NCI-H187 treated with DMSO at 0.1 percent for 48 hours (cell line): ENCODE measurements around the gene AKAP8.

Experiments used
- DNase-seq: peaks from one replicate; lab custom pipeline; 2025; lab: John Stamatoyannopoulos, UW

Gene AKAP8

DNA sequence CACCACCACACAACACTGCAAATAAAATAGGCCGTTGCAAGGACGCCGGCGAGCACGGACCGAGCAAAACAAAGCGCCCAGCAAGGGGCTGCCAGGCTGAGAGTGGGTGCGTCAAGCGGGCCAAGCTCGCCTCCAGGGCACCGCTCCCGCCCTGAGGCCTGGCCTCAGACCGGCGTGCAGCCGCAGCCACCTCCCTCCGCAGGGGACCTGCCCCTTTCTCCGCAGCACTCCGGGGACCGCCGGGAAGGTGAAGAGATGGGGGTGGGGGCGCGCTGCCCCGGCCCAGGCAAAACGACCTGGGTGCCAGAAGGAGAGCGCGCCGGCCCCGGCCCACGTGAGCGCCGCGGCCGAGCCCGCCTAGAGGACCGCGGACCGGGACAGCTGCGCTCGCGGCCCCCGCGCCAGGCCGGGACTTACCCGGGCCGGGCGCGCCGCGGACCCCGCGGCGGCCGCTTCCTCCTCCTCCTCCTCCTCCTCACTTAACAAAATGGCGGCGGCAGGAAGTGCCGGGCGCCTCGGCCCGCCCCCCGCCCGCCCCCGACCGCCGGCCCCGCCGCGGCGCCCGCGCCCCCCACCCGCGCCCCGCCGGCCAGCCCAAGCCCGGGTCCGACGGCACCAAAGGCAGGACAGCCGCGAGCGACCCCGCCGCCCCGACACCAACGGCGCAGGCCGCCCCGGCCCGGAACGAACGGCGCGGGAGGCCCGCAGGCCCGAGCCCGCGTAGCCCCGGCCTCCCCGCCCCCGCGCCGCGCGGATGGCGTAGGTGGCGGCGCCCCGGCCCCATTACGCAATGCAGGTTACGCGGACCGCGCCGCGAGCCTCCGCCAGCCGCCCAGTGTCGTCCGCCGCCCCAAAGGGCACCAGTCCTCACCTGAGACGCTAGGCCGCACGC is 47.9 kb downstream of the AKAP8 start:
- DNase-seq: no peak

DNA sequence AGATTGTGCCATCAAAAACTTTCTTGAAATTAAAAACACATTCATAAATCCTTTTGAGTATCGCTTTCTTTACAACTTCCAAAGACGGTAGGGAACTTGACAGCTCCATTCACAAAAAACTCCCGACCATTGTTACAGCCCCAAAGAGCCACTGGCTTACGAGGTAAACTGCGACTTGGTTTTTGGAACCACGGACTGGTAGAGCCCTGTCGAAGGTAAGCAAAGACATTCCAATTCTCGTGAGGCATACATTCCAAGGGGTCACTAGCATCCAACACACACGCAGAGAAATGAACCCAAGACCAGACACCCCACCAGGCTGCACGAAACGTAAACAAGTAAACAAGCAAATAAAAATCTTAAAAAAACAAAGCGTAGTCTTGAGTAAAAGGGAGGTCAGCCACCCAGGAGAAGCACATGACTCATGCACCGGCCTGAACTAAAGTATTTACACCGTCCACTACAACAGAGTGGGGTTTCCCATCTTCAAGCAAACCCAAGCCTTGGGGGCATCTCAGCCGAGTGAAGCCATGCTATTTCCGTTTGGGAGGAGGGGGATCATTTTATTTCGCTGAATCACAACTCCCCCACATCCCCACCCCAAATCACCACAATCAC is 48.7 kb downstream of the AKAP8 start:
- DNase-seq: no peak

DNA sequence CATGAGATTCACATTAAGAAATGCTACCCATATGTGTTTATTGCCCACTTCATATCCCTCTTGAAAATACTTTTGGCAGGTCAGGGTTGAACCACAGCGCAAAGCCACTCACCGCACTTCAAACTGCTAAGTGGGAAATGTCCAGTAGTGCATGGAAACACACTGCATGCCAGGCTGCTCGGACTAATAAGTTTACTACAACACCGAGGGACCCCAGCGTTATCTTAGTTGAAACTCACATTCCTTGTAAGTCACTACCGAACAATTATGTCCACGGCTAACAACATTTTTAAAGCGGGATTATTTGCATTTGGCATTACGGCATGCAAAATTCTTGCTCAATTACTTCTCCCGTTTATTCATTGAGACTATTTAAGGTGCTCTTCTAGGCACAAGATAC is 51.3 kb downstream of the AKAP8 start:
- no peak for DNase-seq

DNA sequence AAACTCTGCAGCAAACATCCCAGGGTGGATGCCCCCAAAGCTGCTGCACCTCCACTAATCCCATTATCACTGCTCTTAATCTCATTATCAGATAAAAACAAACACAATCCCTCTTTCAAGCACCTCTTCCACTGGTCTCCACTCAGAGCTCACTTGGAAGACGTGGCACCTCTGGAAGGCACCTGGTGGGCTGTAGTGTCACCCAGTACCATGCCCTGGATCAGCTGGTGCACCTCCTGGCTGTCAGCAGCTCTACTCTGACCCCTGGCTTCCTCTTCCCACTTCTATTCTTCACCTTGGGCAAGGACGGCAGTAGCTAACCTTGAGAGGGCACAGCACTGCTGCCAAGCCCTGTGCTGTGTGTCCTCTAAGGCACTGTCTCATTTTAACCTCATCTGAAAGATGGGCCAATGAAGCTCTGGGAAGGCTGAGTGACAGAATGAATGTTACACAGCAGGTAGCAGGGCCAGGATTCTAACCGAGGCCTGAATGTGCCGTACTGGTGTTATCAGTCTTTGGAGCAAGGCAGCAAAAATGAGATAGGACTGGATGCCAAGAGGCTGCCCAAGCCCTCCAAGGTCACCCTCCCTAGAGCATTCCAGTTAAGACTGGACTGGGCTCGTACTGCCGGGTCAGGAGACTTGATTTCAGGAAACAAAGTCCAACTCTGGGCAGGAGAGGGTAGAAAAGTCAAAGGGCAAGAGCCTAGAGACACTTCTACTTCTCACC is 54.6 kb downstream of the AKAP8 start:
- no peak for DNase-seq

DNA sequence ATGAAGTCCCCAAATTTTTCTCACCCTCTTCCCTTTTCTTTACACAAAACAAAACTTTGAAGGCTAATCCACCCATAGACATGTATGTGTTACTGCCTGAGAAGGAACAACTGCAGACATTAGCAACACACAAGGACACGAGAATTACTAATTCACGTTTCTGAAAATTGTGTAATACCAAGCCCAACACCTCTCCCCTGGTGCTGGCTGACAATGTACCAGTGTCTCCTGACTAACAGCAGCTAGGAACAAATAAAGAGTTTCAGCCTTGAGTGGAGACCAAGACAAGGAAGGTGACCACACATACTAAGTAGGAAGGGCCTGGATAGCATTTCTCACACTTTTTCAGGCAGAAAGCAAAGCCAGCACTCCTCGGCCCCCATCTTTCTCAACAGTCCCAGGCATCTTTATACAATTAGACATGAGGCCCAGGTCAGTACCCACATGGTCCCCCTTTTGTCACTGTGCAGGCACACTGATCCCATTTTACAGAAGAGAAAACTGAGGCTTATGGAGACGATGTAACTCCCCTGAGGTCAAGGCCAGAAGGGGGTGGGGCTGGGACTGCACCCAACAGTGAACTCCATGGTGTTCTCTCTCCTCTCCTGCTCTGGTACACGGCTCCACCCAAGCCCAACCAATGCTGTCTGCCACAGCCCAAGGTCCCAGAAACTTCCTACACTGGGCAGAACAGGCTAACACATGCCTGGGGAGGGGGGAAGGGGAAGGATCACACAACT is 55.9 kb downstream of the AKAP8 start:
- DNase-seq: no peak

GRCh38 chr19:15321739-15322138 is 57.8 kb downstream of the AKAP8 start:
- no peak for DNase-seq

- DNase-seq: no peak
Observed at GRCh38 chr19:15320116-15320515, 59.5 kb downstream of the AKAP8 start.

DNA sequence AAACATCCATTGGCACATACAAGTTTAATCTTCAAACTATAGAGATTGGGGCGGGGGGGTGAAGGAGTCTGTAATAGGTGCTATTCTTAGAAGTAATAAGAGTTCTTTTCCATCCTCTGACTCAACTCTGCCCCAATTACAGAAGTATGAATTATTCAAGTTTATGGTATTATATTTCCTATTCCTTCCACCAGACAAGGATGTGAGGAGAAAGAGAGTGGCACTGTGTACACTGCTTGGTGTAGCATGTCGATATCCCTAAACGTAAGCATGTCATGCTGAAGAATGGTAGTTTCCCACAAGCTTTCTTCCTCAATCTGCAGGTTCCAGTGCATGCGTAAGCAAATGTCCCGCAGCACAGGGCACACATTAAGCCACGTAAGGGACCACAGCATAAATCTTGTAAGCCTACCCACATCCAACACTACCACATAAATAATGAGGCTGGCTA is 61.3 kb downstream of the AKAP8 start:
- DNase-seq: no peak

DNA sequence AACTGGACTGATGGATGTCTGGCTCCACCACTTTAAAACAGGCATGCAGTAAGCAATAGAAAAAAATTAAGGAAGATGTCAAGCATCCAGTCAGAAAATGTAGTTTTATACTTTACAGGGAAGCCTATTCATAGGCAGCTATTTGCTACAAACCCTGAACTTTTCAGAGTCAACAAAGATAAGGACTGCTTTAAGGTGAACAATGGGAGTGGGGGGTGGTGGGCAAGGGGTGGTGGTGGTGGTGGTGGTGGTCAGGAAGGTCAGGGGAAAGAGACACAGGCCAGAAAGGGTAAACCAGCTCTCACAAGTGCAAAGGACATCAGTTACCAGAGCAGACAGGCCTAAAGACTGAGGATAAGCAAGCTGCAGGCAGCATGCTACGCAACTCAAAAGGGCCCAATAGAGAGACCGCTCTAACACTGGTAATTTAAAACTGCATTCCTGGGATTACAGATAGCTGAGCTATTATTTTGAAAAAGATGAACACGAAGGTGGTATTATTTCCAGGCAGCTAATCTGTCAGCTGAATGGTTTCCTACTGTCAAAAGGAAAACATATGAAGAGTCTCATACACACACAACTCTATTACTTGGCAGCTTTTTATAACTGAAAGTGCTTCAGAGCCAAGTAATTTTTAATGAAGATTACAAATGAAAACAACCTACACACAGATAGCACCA is 62.1 kb downstream of the AKAP8 start:
- no peak for DNase-seq

DNA sequence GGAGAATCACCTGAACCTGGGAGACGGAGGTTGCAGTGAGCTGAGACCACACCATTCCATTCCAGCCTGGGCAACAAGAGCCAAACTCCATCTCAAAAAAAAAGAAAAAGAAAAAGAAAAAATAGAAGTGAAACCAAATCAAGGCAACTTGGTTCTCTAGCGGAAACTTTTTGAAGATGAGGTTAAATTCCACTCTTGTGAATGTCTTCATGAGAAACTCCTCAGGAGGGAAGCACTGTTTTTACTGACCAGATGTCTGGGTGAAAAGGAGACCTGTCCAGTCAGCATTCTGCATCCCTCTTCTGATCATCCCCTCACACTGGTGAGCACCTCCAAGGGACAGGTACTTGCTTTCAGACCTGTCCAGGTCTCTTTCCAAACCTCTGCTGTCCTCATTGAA is 63.1 kb downstream of the AKAP8 start:
- no peak for DNase-seq

DNA sequence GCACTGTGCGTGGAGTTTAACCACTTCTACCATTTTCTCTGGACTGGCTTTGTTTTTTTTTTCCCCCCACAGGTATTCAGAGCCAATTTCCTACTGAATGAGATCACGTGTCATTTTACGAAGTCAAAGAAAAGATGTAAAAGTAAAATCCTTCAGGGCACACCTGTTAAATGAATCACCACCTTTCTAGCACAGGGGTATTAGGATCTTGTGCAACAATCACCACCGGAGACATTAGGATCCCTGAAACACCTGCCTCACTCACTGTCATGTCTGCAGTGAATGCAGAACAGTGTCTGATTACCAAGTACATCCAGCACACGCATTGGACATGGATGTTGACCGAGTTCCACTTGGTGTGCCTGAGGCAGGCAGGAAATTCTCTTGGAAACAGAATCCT is 64.5 kb downstream of the AKAP8 start:
- DNase-seq: no peak

DNA sequence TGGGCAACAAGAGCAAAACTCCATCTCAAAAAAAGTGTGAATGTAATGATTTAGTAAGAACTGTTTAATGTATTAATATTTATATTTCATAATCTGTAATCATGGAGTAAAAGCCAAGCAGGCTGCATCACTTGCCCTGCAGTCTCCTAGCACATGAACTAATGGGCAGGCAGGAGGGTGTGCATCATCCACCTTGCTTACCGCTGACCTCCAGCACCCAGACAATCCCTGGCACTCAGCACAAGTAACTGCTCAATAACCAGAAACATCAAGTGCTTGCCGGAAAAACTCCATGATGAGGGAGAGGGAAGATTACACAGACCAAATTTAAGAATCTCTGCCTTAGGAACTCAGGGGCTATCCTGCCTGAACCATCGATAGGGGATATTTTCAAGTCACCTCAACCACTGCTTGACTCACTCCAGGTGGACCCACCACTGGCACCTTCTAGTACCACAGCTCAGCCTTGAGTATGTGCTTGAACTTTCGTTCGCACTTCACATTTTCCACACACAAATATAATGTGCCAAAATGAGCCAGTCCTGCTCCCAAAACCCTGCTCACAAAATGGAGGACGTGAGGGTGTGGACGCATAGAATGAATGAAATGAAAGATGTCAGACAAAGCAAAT is 65.8 kb downstream of the AKAP8 start:
- DNase-seq: no peak

DNA sequence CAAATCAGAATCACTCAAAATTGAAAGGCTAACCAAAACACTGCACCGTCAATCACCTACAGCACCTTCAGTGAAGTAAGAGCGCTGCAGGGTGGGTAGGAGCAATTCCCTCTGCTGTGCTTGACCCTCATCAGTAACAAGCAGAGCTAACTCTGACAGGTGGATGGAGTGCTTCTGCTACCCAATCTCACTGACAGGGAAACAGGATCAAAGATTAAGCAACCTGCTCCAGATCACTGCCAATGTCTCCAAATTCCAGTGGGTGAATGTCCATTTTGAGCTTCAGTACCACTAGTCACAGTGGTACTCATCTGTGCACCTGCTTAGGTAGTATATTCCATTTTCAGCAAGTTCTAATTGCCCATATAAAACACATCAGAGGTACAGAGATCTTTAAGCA is 72.4 kb downstream of the AKAP8 start:
- no peak for DNase-seq

DNA sequence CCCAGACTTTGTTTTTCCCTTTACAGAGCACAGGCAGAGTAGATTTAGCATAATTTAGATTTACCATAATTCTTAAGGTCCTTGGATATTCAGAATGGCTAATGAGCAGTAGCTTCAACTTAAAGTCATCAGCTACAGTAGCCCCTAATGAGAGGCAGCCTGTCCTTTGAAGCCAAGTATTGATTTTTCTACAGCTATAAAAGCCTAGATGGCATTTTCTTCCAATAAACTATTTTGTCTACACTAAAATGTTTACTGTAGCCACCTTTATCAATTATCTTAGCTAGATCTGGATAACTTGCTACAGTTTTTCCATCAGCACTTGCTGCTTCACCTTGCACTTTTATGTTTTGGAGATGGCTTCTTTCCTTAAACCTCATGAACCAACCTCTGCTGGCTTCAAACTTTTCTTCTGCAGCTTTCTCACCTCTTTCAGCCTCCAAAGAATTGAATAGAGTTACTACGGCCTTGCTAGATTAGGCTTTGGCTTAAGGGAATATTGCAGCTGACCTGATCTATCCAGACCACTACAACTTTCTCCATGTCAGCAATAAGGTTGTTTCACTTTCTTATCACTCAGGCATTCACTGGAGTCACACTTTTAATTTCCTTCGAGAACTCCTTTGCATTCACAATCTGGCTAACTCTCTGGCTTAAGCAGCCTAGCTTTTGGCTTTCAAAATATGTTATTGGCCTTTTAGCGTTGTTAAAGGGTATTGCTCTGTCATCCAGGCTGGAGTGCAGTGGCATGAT is 73.8 kb downstream of the AKAP8 start:
- DNase-seq: no peak

GRCh38 chr19:15304140-15304705 is 75.4 kb downstream of the AKAP8 start:
- no peak for DNase-seq
